HPDE6-E6E7 (cell line): ENCODE data around the gene CTTNBP2.

ENCODE experiments used
- DNase-seq: peaks from one replicate; pipeline ENCODE4 v3.0.0; 2011; ENCODE audit warnings: missing footprints; ENCODE audit errors: extremely low spot score

The CTTNBP2 gene

GRCh38 chr7:117690147-117690546 lies 183.1 kb downstream of the CTTNBP2 start:
- no peak for DNase-seq

- DNase-seq, result no peak
These were observed 183.8 kb downstream of the CTTNBP2 start for GRCh38 chr7:117689406-117689805.

GRCh38 chr7:117688126-117688525 lies 185.1 kb downstream of the CTTNBP2 start:
- peak; percentile 76 for DNase-seq

GRCh38 chr7:117686311-117686935 lies 186.8 kb downstream of the CTTNBP2 start:
- DNase-seq, result no peak

GRCh38 chr7:117685795-117686194 lies 187.4 kb downstream of the CTTNBP2 start:
- no peak for DNase-seq

GRCh38 chr7:117683430-117684175 lies 189.6 kb downstream of the CTTNBP2 start:
- DNase-seq, result no peak

GRCh38 chr7:117682681-117683385 lies 190.4 kb downstream of the CTTNBP2 start:
- peak; percentile 33 for DNase-seq

GRCh38 chr7:117679120-117679519 lies 194.1 kb downstream of the CTTNBP2 start:
- DNase-seq, result no peak

- no peak for DNase-seq
These were observed 197.5 kb downstream of the CTTNBP2 start for GRCh38 chr7:117675497-117676435.

DNA sequence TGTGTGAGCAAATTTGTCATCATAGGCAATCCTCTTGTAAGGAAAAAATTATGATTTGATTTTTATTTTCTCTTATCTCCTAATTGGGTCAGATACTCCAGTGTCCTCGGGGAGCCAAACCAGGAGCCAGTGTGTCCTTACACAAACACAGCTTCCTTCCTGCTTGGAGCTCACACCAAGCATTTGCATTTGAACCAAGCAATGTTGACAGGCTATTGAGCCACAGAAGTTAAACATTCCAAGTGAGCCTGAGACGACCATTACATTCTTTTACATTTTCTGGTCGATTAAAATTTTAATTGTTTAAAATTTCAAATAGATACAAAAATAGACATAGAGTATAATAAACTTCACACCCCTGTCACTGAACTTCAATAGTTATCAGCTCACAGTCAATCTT lies 198.6 kb downstream of the CTTNBP2 start:
- no peak for DNase-seq

- DNase-seq, result no peak
These were observed 199.4 kb downstream of the CTTNBP2 start for GRCh38 chr7:117673839-117674238.

GRCh38 chr7:117673367-117673766 lies 199.9 kb downstream of the CTTNBP2 start:
- no peak for DNase-seq

DNA sequence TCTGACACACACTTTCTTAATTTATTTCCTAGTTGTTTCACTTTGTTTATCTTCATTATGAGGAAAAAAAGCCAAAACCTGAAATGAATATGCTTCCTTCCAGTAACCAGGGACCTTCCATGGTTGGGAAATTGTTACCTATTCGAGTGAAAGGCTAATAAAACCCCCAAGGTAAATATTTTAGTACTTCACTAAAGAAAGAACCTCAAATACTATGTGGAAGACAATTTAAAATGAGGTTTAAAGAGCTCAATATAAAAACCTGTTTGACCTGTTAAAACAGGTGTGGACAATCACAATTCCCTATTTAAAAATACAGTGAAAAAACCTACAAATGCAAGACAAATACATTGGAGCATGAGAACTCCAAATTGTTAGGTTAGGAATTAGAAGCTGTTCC lies 200.8 kb downstream of the CTTNBP2 start:
- no peak for DNase-seq

DNA sequence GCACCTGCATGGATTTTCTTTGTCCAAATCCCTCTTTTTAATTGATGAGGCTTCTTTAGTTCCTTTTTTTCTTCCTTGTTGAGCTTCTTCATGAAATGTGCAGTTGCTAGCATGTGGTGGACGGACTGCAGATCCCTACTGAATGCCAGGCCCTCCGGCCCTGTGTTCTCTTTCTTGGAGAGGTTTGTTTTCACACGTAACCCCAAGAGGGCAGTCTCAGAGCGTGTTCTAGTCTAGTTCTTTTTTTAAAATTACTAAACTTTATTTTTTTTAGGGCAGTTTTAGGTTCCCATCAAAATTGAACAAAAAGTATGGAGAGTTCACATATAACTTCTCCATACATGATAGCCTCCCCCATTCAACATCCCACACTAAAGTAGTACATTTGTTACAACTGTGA lies 203.4 kb downstream of the CTTNBP2 start:
- DNase-seq, result no peak

DNA sequence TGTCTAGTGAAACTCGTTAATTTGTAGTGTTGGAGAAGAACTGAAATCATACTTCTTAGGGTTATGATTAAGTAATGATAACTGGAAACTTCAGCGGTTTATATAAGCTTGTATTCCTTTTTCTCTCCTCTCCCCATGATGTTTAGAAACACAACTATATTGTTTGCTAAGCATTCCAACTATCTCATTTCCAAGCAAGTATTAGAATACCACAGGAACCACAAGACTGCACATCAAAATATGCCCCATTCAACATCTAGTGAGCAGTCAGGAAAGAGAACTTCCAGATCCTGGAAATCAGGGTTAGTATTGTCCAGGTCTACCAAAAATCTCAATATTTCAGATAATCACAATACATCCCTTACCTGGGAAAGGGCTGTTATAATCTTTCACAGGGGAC lies 205.8 kb downstream of the CTTNBP2 start:
- no peak for DNase-seq

GRCh38 chr7:117666689-117667088 lies 206.6 kb downstream of the CTTNBP2 start:
- DNase-seq, result no peak

- peak; percentile 46 for DNase-seq
These were observed 207.2 kb downstream of the CTTNBP2 start for GRCh38 chr7:117666031-117666430.

DNA sequence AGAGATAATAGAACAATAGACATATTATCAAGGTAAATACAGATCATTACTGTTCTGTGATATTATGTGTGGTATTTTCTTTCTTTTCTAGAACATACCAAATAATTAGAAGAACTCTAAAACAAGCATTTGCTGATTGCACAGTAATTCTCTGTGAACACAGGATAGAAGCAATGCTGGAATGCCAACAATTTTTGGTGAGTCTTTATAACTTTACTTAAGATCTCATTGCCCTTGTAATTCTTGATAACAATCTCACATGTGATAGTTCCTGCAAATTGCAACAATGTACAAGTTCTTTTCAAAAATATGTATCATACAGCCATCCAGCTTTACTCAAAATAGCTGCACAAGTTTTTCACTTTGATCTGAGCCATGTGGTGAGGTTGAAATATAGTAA lies 207.9 kb downstream of the CTTNBP2 start:
- DNase-seq, result no peak

GRCh38 chr7:117664047-117664446 lies 209.2 kb downstream of the CTTNBP2 start:
- DNase-seq, result no peak

DNA sequence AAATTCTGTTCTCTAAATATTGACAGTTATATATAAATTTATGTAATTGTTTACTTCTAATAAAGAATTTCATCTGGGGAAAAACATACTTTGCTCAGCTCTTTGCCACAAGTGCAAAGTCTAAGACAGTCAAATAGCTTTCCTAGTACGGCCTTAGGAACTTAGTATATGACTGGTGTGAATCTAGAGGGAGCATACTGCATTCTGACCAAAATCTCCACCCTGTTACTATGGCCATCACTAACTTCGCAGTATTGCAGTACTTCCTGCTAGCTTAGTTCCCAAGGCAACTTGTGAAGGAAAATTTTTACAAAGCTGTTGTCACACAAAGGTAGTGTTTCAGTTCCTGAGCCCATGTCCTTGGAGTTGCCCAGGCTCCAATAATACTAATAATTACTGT lies 211.9 kb downstream of the CTTNBP2 start:
- no peak for DNase-seq
